ENCODE data around the gene KCP.

KCP gene

DNA sequence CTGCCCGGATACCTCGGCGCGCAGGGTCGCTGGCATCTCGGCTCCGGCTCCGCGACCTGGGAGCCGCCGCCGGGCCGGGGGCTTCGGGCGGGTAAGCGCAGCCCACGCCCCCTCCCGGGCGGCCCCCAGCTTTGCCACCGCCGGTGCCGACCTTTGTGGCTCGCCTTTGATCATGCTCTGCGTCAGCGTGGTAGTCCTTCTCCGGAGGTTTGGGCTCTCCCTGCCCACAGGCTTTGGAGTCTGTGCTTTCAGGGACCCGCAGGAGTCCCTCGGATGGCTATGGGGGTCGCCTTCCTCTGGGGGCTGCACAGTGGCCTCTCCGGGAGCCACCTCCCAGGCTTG lies 40.6 kb downstream of the KCP start:
- DNase-seq: peak; percentile 24

DNA sequence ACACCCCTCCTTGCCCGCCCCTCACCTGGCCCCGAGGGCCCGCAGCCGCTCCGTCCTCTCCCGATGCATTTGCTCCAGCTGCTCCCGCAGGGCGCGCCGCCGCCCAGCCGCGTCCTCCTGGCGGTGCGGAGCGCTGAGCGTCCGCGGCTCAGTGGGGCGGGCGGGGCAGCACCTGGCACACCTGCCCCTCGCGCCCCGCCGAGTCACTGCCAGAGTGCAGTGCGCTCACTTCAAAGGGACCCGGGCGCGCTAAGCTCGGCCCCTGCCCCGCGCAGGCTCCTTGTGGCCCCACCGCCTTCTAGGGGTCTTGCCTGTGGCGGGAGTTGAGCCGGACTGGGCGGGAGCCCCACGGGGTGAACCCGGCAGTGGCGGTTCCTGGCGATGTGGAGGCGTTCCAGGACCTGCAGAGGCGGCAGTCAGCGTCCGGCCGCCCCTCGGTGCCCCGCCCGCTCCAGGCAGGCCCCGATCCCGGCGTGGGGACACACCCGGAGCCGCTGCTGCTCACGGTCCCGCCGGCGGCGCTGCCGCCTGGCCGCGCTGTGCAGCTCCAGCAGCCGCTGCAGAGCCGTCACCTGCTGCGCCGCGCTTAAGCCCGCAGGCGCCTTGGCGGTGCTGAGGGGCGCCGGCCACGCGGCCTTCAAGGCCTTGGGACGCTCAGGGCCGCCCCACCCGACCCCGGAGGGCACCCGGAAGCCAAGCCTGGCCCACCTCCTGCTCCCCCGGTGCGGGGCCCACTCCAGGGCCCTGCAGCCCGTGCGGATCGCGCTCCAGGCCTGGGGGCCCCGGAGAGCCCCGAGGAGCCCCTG lies 41.2 kb downstream of the KCP start:
- DNase-seq: peak; percentile 75

DNA sequence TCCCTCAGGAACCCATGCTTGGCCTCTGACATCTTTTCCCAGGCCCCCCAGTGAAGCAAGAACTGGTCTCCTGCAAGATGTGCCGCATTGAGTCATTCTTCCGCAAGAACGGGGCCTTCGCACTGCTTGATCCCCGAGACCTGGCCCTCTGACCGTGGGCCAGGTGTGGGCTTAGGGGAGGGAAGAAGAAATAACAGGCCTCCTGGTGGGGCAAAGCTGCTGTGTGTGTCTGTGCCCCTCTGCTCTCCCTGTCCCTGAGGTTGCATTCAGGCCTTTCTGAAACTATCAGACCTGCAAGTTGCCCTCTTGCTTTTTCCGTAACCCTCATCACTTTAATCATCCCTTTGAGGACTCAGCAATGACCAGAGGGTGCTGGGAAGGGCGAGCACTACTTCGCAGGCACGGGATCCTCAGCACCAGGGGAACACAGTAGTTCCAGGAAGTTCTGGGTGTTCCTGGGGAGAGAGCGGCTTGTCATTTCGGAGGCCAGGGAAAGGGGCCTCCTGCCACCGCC lies 41.8 kb downstream of the KCP start:
- DNase-seq: no peak

- DNase-seq: no peak
Measured at GRCh38 chr7:128867842-128868623, 42.5 kb downstream of the KCP start.

- no peak for DNase-seq
Measured at GRCh38 chr7:128867241-128867640, 43.3 kb downstream of the KCP start.

GRCh38 chr7:128865996-128866877 lies 44.3 kb downstream of the KCP start:
- DNase-seq: no peak

DNA sequence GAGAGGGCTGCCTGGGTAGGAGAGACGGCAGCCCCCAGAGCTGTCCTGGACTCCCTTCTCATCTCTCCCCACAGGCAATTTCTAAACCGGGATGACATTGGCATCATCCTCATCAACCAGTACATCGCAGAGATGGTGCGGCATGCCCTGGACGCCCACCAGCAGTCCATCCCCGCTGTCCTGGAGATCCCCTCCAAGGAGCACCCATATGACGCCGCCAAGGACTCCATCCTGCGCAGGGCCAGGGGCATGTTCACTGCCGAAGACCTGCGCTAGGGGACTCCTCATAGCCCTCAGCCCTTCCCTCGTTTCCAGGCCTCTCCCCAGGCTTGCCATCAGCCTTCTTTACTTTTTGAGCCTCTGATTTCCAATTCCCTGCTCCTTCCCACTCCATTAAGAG lies 45.2 kb downstream of the KCP start:
- no peak for DNase-seq

GRCh38 chr7:128863433-128863989 lies 47.0 kb downstream of the KCP start:
- DNase-seq: peak; percentile 91

DNA sequence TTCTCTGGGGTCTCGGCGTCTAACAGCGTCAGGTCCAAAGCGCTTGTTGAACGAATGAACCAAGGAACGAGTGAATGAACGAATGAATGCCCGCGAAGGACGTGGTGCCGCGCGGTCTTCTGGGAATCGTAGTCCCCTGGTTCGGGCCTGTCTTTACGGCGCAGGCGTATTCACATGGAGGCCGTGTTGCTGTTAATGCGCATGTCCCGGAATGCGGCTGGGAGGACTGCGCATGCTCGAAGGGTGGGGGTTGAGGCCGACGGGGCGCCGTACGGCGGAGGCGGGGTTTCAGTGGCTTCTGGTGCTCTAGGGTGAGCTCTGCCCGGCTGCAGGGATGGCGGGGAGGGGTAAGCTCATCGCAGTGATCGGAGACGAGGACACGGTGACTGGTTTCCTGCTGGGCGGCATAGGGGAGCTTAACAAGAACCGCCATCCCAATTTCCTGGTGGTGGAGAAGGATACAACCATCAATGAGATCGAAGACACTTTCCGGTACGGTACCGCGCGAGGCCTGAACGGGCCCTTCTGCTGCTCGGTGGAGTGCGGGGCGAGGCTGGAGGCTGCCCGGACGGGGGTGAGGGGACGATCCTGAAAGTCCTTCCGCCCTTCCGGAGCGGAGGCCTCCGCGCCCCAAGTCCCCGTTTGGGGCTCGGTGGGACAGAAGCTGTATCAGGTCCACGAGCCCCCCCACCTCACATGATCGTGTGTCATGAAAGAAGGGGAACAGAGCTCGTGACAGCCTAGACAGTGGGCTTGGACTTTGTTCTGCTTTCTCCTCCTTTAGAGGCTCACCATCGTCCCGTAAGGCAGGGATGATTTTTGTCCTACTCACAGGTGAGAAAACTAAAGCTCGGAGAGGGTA lies 47.7 kb downstream of the KCP start, which contains the start of gene ATP6V1F:
Gene ATP6V1F (plus strand): TSS at position 286 of the 862 bp plus-strand sequence. CDS start 49 bp downstream, at position 335.
- DNase-seq: peak; percentile 98

GRCh38 chr7:128861957-128862570 lies 48.4 kb downstream of the KCP start:
- DNase-seq: no peak

DNA sequence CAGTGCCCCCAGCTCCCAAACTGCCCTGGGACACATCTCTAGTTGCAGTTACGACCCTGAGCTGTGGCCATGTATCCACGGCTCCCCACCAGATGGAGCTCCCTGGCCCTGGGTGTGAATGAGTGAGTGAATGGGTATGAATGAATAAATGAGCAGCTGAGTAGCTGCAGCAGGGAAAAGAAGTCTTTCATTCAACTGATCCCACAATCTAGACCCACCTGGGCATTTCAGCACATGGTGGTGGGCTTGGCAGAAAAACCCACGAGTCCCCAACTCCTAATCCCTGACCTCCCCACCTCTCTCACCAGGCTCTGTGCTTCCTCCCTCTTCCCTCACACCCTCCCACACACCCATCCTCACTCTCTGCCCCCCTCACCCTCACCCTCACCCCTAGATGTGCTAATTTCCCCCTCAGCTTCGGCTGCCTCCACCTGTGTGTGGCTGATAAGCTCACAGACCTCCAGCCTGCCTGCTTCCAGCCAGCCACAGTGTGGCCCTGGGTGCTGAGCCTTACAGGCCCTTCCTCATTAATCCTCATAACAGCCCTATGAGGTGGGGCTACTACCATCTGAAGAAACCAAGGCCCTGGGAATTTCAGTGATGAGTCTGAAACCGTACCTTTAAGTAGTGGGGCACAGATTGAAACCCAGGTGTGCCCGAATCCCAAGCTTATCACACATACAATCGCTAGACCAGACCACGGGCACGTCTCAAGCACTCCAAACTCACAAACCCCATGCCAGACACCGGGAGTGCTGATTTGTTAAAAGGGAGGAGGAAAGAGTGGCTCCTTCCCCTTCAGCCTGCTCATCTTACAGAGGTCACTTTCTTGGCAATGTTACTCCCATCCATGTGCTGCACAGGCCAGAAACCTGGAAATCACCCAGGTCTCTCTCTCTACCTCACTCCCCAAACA lies 50.1 kb downstream of the KCP start:
- DNase-seq: peak; percentile 83

DNA sequence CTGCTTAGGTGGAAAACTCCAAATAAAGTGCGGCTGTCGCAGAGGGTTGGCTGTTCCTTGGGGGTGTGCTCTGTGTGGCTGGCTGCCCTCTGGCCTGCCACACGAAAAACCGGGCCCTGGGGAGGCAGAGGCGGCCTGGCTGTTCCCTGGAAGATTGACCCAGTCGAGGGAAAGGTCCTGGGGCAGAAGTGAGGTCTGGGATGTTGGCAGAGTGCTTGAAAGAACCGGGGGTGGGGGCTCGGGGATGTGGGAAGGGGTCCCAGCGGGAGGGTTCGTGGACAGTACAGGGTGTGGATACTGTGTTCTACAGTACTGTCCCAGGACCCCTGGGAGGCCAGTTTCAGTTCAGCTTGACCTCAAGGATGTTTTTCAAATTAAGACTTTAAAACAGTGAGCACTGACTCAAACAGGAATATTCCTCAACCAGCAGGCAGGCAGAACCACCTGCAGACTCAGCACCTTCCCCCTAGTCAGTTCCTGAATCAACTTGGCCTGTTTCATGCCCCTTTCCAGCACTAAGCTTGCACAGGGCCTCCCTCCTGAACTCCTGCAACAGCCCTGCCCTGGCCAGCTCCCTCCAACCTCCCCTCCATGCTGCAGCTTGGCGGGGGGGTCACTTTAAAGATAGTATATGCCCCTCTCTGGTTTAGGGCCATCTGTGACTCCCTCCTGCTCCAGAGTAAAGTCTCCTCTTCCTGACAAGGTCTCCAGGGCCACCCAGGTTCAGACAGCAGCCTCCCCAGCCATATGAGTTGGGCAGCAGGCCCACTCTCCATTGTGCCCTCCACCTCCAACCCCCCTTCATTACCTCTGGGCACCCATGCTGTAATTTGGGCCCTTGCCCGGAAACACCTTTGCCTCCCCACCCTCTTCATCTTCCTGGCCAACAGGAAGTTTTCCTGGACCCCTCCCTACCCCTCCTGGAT lies 51.0 kb downstream of the KCP start:
- DNase-seq: peak; percentile 17

GRCh38 chr7:128858380-128859231 lies 51.9 kb downstream of the KCP start:
- DNase-seq: no peak

DNA sequence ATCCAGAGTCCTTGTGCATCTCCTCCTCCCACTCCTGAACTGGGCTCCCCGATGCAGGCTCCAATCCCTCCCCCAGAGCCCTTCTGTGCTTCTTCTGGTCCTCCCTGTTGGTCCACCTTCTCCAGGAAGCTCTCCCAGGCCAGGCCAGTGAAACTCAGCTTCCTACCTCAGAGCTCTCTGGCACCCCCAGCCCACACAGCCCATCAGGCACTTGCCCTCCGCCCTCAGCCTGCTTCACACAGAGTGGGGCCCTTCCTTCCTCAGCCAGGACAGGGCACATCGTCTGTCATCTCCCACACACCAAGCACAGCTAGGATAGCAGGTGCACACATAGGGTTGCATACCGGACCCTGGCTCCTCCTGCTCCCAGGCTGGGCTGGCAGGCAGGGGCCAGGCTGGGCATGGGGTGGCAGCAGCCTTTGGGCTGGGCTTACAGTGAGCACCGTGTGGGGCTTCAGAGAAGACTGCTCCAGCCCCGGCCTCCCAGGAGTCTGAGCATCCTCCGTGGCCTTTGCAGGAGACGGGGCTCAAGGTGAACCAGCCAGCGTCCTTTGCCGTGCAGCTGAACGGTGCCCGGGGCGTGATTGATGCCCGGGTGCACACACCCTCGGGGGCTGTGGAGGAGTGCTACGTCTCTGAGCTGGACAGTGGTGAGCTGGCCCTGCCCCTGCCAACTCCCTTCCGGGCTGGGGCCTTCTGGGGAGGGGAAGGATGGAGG lies 54.3 kb downstream of the KCP start:
- no peak for DNase-seq

- DNase-seq: no peak
Measured at GRCh38 chr7:128855559-128855958, 55.0 kb downstream of the KCP start.

DNA sequence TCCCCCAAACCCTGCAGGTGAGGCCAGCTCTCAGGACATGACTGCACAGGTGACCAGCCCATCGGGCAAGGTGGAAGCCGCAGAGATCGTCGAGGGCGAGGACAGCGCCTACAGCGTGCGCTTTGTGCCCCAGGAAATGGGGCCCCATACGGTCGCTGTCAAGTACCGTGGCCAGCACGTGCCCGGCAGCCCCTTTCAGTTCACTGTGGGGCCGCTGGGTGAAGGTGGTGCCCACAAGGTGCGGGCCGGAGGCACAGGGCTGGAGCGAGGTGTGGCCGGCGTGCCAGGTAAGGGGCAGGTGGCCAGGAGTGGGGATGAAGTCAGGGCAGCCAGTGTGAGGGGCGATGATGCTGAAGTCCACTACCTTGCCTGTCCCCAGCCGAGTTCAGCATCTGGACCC lies 56.1 kb downstream of the KCP start:
- DNase-seq: no peak

- no peak for DNase-seq
Measured at GRCh38 chr7:128853799-128854198, 56.7 kb downstream of the KCP start.
